ENCODE data around the gene ANKRD34A. TPM values are rescaled to one million over a fixed set of nuclear protein-coding genes. Genes with fewer than 3 reads are reported as not detected.
"Not testable (repeated sequence)": the region's sequence is repeated elsewhere in the genome, so short reads cannot be mapped to it uniquely, and the experiment has no call there.

Gene ANKRD34A
- total and polyA plus RNA-seq, 2 of the 4 experiments (the other 2 are of a cell fraction), result 0.90 to 1.9 TPM

DNA sequence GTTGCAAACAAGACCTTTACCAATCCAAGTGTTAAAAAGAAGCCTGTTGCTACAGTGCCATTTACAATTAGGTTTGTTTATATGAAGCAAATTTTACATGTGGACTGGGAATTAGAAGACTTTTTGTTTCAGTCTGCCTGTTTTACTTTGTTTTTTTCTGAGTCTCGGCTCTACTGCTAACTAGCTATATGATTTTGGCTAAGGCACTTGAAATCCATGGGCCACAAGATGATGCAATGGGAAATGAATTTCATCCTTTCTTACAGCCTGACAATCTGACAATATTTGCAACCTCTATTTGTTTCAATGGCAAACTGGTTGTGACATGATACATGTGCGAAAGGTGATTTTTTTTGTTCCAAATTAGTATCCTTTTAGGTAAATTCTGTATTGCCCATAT is 42.1 kb downstream of the ANKRD34A start:
- no peak overlapping the region for H3K56ac ChIP-seq (ENCODE audit: extremely low read depth, insufficient read depth, low read length)
- H2AK5ac ChIP-seq (ENCODE audit: low read depth, low read length), result no peak overlapping the region
- no peak overlapping the region for H3K14ac ChIP-seq (replicated peaks; ENCODE audit: low read depth, low read length)
- no peak overlapping the region for H4K5ac ChIP-seq (ENCODE audit: low read depth, low read length)
- no peak overlapping the region for H2BK5ac ChIP-seq (ENCODE audit: low read depth, low read length, poor library complexity, severe bottlenecking)
- POLR2A ChIA-PET (ENCODE audit: unreplicated experiment), result no interaction called here
- H2AK9ac ChIP-seq (replicated peaks; ENCODE audit: low read depth, low read length, poor library complexity), result no peak overlapping the region
- H2BK15ac ChIP-seq (ENCODE audit: low read depth, low read length), result no peak overlapping the region
- H3K27me3 ChIP-seq (ENCODE audit: control insufficient read depth, insufficient read depth, low read length), result no peaks in the 10 kb centered on the region
- no peak overlapping the region for H3K23ac ChIP-seq (ENCODE audit: low read depth, low read length)
- peaks cover 17 to 41% of the 10 kb centered on the region in 2 experiments for H3K79me1 ChIP-seq (ENCODE audit: low read depth in 1 of 2, low read length in 2 of 2)
- no peak overlapping the region for H3K4me3 ChIP-seq (ENCODE audit: insufficient read depth, low read depth, low read length)
- peaks cover 6% of the 10 kb centered on the region for H3K9me1 ChIP-seq (ENCODE audit: insufficient read depth, low read length)
- H3K18ac ChIP-seq (ENCODE audit: low read depth, low read length), result no peak overlapping the region
- ATAC-seq (ENCODE audit: low read depth) (no peak), DNase-seq (peak; percentile 24)
- no TSS peak for BruUV-seq (replicated peaks)
- no peaks in the 10 kb centered on the region for H4K20me1 ChIP-seq (ENCODE audit: insufficient read depth, low read length)
- TF ChIP-seq CEBPB (IDR thresholded peaks at IDR 0.05; ENCODE audit: low read depth, low read length), result peak; percentile 76
- TF ChIP-seq, protein P1, sequence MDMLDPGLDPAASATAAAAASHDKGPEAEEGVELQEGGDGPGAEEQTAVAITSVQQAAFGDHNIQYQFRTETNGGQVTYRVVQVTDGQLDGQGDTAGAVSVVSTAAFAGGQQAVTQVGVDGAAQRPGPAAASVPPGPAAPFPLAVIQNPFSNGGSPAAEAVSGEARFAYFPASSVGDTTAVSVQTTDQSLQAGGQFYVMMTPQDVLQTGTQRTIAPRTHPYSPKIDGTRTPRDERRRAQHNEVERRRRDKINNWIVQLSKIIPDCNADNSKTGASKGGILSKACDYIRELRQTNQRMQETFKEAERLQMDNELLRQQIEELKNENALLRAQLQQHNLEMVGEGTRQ (IDR thresholded peaks at IDR 0.05; ENCODE audit: low read depth, low read length), result no peak
- H3K4ac ChIP-seq (ENCODE audit: low read depth, low read length), result no peak overlapping the region
- CTCF ChIA-PET, result no interaction called here
- H3K36me3 ChIP-seq (ENCODE audit: control insufficient read depth, insufficient read depth, low read length), result peaks cover 6% of the 10 kb centered on the region
- no peak overlapping the region for H3K27ac ChIP-seq (ENCODE audit: insufficient read depth, low read length)
- no peak overlapping the region for H2BK120ac ChIP-seq (ENCODE audit: low read depth, low read length)
- H4K8ac ChIP-seq (ENCODE audit: low read depth in 2 of 2, low read length in 2 of 2), result no peak overlapping the region
- dilution Hi-C loops (cut with HindIII; ENCODE audit: low sequenced_read_pairs, unreplicated experiment) (no loop called here), in situ Hi-C loops (cut with MboI; ENCODE audit: low sequenced_read_pairs) (loop anchor here (5.0 kb wide), 1 partner anchor 50 kb away; no protein-coding TSS in a partner anchor), intact Hi-C loops (cut with micrococcal nuclease) (no loop called here)
- H2BK20ac ChIP-seq (ENCODE audit: low read depth, low read length), result no peak overlapping the region
- no peak overlapping the region for H2AFZ ChIP-seq (replicated peaks; ENCODE audit: low read length, poor library complexity)
- H3K4me1 ChIP-seq (ENCODE audit: control insufficient read depth, insufficient read depth, low read length), result peaks cover 11% of the 10 kb centered on the region
- H3K4me2 ChIP-seq (ENCODE audit: low read depth, low read length), result no peak overlapping the region
- no peaks in the 10 kb centered on the region for H3K9me3 ChIP-seq (ENCODE audit: control insufficient read depth, insufficient read depth, low read length)
- no peak overlapping the region for H3K9ac ChIP-seq (ENCODE audit: low read depth, low read length)
- H4K91ac ChIP-seq (ENCODE audit: insufficient read depth, low read depth, low read length), result no peak overlapping the region
- WGBS, 2 experiments (ENCODE audit: extremely low coverage in 2 of 2, insufficient read length in 1 of 2), result no CpG with 5 or more reads among the region's 2 CpGs

DNA sequence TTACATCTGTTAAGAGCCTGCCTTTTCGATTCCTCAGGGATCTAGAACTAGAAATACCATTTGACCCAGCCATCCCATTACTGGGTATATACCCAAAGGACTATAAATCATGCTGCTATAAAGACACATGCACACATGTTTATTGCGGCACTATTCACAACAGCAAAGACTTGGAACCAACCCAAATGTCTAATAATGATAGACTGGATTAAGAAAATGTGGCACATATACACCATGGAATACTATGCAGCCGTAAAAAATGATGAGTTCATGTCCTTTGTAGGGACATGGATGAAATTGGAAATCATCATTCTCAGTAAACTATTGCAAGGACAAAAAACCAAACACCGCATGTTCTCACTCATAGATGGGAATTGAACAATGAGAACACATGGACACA is 44.1 kb downstream of the ANKRD34A start:
- POLR2A ChIA-PET (ENCODE audit: unreplicated experiment), result interaction anchor here (0.7 kb wide), 1 partner anchor 13 kb away, joined by 5 read pairs; no protein-coding TSS in a partner anchor
- no CpG with 5 or more reads among the region's 4 CpGs for WGBS, 2 experiments (ENCODE audit: extremely low coverage in 2 of 2, insufficient read length in 1 of 2)
- H3K9ac ChIP-seq (ENCODE audit: low read depth, low read length); H2AK9ac ChIP-seq (replicated peaks; ENCODE audit: low read depth, low read length, poor library complexity); H3K4ac ChIP-seq (ENCODE audit: low read depth, low read length); H2BK5ac ChIP-seq (ENCODE audit: low read depth, low read length, poor library complexity, severe bottlenecking); dilution Hi-C loops (cut with HindIII; ENCODE audit: low sequenced_read_pairs, unreplicated experiment); BruUV-seq (replicated peaks); H3K14ac ChIP-seq (replicated peaks; ENCODE audit: low read depth, low read length); H3K36me3 ChIP-seq (ENCODE audit: control insufficient read depth, insufficient read depth, low read length); H3K18ac ChIP-seq (ENCODE audit: low read depth, low read length); H3K23ac ChIP-seq (ENCODE audit: low read depth, low read length); H2AFZ ChIP-seq (replicated peaks; ENCODE audit: low read length, poor library complexity); H4K5ac ChIP-seq (ENCODE audit: low read depth, low read length); H3K9me1 ChIP-seq (ENCODE audit: insufficient read depth, low read length); H2BK120ac ChIP-seq (ENCODE audit: low read depth, low read length); H4K91ac ChIP-seq (ENCODE audit: insufficient read depth, low read depth, low read length); H3K4me2 ChIP-seq (ENCODE audit: low read depth, low read length); H4K20me1 ChIP-seq (ENCODE audit: insufficient read depth, low read length); ATAC-seq (ENCODE audit: low read depth); H2AK5ac ChIP-seq (ENCODE audit: low read depth, low read length); H3K4me1 ChIP-seq (ENCODE audit: control insufficient read depth, insufficient read depth, low read length); CTCF ChIA-PET; intact Hi-C loops (cut with micrococcal nuclease); H4K8ac ChIP-seq (ENCODE audit: low read depth in 2 of 2, low read length in 2 of 2); H2BK20ac ChIP-seq (ENCODE audit: low read depth, low read length); H3K4me3 ChIP-seq (ENCODE audit: insufficient read depth, low read depth, low read length); H3K27me3 ChIP-seq (ENCODE audit: control insufficient read depth, insufficient read depth, low read length); H2BK15ac ChIP-seq (ENCODE audit: low read depth, low read length); DNase-seq; H3K9me3 ChIP-seq (ENCODE audit: control insufficient read depth, insufficient read depth, low read length); H3K56ac ChIP-seq (ENCODE audit: extremely low read depth, insufficient read depth, low read length); H3K27ac ChIP-seq (ENCODE audit: insufficient read depth, low read length): not testable (repeated sequence)
- in situ Hi-C loops (cut with MboI; ENCODE audit: low sequenced_read_pairs), result loop anchor here (5.0 kb wide), 1 partner anchor 48 kb away; no protein-coding TSS in a partner anchor
- H3K79me1 ChIP-seq (ENCODE audit: low read depth in 1 of 2, low read length in 2 of 2), result peaks cover 15 to 31% of the 10 kb centered on the region in 2 experiments

All from IMR-90 (cell line).